GM12865 (cell line): ENCODE measurements around the gene FAM107B.
A peak's percentile ranks its signal among the peaks of the same experiment; 100 is the strongest.

ENCODE experiments used
- DNase-seq: peaks from one replicate; pipeline ENCODE4 v3.0.0; 2010; ENCODE audit warnings: low read depth
- H3K4me3 ChIP-seq: 2 replicates; pipeline ENCODE4 v1.5.1; 2011; ENCODE audit warnings: mild to moderate bottlenecking, low read depth, low read length, control low read depth
- CTCF ChIP-seq: IDR thresholded peaks from 2 replicates; pipeline ENCODE4 v1.5.1; 2011; ENCODE audit warnings: low read length, control low read depth, low read depth, inconsistent platforms; ENCODE audit not compliant: insufficient read depth; ENCODE audit errors: missing control alignments

FAM107B gene

DNA sequence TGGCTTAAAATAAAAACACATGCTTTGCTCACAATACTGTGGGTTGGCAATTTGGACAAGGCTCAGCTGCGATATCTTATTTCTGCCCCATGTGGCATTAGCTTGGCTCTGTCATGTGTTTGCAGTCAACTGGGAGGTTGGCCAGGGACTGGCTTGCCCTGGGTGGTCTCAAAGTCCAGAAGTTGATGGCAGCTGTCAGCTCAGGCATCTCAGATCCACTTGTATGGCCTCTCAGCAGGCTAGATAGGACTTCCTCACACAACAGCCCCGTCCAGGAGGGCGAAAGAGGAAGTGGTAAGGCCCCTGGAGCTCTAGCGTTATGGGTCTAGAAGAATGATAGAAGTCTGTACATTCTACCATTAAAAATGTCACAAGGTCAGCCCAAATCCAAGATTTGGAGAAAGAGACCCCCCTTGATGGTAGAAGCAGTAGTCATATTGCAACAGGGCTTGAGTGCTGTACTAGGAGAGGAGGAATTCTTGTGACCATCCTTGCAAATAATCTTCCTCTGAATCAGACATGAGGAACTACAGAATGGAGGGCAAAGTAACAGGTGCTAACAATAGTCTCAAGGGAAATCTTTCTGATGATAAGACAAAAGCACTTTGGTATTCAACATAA, 166.2 kb downstream of the FAM107B start:
- no peak overlapping the region for H3K4me3 ChIP-seq
- TF ChIP-seq CTCF, result no peak
- DNase-seq, result peak; percentile 63

DNA sequence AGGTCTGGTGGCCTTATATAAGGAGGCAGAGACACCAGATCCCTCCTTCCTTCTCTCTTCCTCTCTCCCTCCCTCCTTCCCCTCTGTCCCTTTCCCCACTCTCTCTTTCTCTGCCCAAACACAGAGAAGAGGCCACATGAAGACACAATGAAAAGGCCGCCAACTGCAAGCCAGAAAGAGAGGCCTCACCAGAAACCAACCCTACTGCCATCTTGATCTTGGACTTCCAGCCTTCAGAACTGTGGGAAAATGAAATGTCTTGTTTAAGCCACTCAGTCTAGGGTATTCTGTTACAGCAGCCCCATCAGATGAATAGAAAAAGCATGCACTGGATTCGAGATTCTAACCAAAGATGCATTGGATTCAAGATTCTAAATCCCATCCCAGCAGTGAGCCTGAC, 168.1 kb downstream of the FAM107B start:
- H3K4me3 ChIP-seq, result no peak overlapping the region
- no peak for TF ChIP-seq CTCF
- DNase-seq, result no peak

- H3K4me3 ChIP-seq, result peak overlapping the region; percentile 59
- no peak for TF ChIP-seq CTCF
- peak; percentile 91 for DNase-seq
These were observed 169.3 kb downstream of the FAM107B start for GRCh38 chr10:14605231-14605925.

DNA sequence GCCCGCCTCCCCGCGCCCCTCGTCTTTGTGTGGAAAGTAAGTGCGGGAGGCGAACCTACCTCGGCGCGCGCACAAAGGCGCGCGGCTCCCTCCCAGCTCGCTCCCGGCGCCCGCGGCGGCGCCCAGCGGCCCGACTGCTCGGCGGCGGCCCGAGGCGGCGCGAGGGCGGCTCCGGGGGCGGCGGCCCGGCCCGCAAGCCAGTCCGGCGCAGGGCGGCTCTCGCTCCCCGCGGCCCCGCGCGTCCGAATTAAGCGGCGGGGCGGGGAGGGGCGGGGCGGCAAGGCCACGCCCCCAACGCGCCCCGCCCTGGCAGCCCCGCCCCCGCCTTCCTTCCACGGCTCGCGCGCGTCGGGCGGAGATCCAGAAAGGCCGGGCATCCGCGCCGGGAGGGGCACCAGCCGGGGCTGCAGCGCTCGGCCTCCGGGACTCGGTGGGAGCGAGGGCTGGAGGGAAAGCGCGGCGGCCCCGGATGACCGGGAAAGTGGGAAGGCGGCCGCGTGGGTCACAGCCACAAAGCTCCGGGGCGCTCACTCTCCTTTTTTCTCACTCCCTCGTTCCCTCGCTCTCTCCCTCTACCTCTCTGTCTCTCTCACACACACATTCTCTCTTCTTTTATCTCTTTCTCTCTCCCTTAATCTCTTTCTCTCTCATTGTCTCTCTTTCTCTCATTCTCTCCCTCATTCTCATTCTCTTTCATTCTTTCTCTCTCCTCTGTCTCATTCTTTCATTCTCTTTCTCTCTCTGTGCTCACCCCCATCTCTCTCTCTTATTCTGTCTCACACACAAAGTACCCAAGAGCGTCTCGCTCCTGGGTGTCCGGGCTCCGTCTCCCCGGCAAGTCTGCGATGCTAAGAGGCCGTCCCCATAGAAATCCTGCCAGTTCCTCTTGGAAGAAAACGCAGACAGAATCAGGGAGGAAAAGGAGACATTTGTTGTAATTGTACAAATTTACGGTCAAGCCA, 170.2 kb downstream of the FAM107B start:
- peak; percentile 88 for DNase-seq

GRCh38 chr10:14603534-14604102, 171.1 kb downstream of the FAM107B start:
- TF ChIP-seq CTCF, result no peak
- no peak for DNase-seq

More for the DNA sequence above, 170.2 kb downstream of the FAM107B start:
- TF ChIP-seq CTCF, result no peak
- peak overlapping the region; percentile 59 for H3K4me3 ChIP-seq

GRCh38 chr10:14602807-14603533, 171.7 kb downstream of the FAM107B start:
- H3K4me3 ChIP-seq, result peak overlapping the region; percentile 84
- TF ChIP-seq CTCF, result no peak
- no peak for DNase-seq

More at GRCh38 chr10:14603534-14604102, 171.1 kb downstream of the FAM107B start:
- peak overlapping the region; percentile 84 for H3K4me3 ChIP-seq
